HG03108 (cell line): ENCODE measurements around the gene GMEB2.
"Not testable (repeated sequence)": the region's sequence is repeated elsewhere in the genome, so short reads cannot be mapped to it uniquely, and the experiment has no call there.

Experiments used
- ATAC-seq: cut with Tn5 transposase; IDR thresholded peaks from one replicate; pipeline ENCODE4 v1.9.1; 2021; ENCODE audit warnings: moderate library complexity; ENCODE audit not compliant: unreplicated experiment

Gene GMEB2

GRCh38 chr20:63561624-63562396, 65.1 kb downstream of the GMEB2 start:
- ATAC-seq, result no peak

GRCh38 chr20:63560856-63561609, 65.9 kb downstream of the GMEB2 start:
- ATAC-seq, result no peak

- no peak for ATAC-seq
Observed at GRCh38 chr20:63560333-63560805, 66.5 kb downstream of the GMEB2 start.

GRCh38 chr20:63559485-63560332, 67.2 kb downstream of the GMEB2 start:
- not testable (repeated sequence) for ATAC-seq

- no peak for ATAC-seq
Observed at GRCh38 chr20:63558804-63559484, 68.0 kb downstream of the GMEB2 start.

- ATAC-seq, result no peak
Observed at GRCh38 chr20:63557481-63557891, 69.4 kb downstream of the GMEB2 start.

- ATAC-seq, result no peak
Observed at GRCh38 chr20:63556873-63557478, 69.9 kb downstream of the GMEB2 start.

- no peak for ATAC-seq
Observed at GRCh38 chr20:63555661-63556381, 71.1 kb downstream of the GMEB2 start.

GRCh38 chr20:63554361-63555278, 72.3 kb downstream of the GMEB2 start:
- ATAC-seq, result no peak

GRCh38 chr20:63553933-63554290, 73.0 kb downstream of the GMEB2 start, which contains the start of gene FNDC11:
FNDC11 (plus strand) TSS chr20:63554159; CDS start chr20:63555664, 1,505 bp downstream.
- ATAC-seq, result peak; percentile 18

- ATAC-seq, result peak; percentile 27
Observed at GRCh38 chr20:63553251-63553932, 73.5 kb downstream of the GMEB2 start.

GRCh38 chr20:63552481-63553249, 74.2 kb downstream of the GMEB2 start:
- ATAC-seq, result peak; percentile 36

- ATAC-seq, result no peak
Observed at GRCh38 chr20:63551068-63551467, 75.8 kb downstream of the GMEB2 start.

- ATAC-seq, result no peak
Observed at GRCh38 chr20:63549679-63550282, 77.1 kb downstream of the GMEB2 start.

GRCh38 chr20:63549019-63549418, 77.9 kb downstream of the GMEB2 start:
- no peak for ATAC-seq

GRCh38 chr20:63548542-63548941, 78.4 kb downstream of the GMEB2 start:
- no peak for ATAC-seq
